ENCODE data around the gene MFSD6L. TPM values are rescaled to one million over a fixed set of nuclear protein-coding genes. Genes with fewer than 3 reads are reported as not detected.

The MFSD6L gene
- total RNA-seq, 4 donors from 2014 or later: 0.17 to 0.33 TPM; not detected in 2

GRCh38 chr17:8843344-8843743 is 44.2 kb upstream of the MFSD6L start:
- no peaks in the 10 kb centered on the region for H3K9me3 ChIP-seq
- H3K27ac ChIP-seq (replicated peaks in 1 of 4): no peak overlapping the region
- H3K4me1 ChIP-seq: peaks cover 0 to 7% (median 0%) of the 10 kb centered on the region in 4 donors
- no peak for TF ChIP-seq CTCF (IDR thresholded peaks at IDR 0.05)
- no peak for TF ChIP-seq EP300 (IDR thresholded peaks at IDR 0.05)
- 42% methylated on average over 2 of the region's 2 CpGs for WGBS
- no peak for DNase-seq (ENCODE audit: extremely low spot score)
- no peaks in the 10 kb centered on the region for H3K27me3 ChIP-seq
- intact Hi-C loops (cut with DNase I): no loop called here
- no peaks in the 10 kb centered on the region for H3K36me3 ChIP-seq
- no peak overlapping the region for H3K4me3 ChIP-seq

- no peak overlapping the region for H3K27ac ChIP-seq (replicated peaks in 1 of 4)
- TF ChIP-seq POLR2AphosphoS5 (IDR thresholded peaks at IDR 0.05): no peak
- no peak for TF ChIP-seq EP300 (IDR thresholded peaks at IDR 0.05)
- H3K4me1 ChIP-seq: no peaks in the 10 kb centered on the region
- intact Hi-C loops (cut with DNase I): no loop called here
- no peaks in the 10 kb centered on the region for H3K36me3 ChIP-seq
- WGBS: 66% methylated on average over 4 of the region's 4 CpGs
- H3K27me3 ChIP-seq: peaks cover 0 to 15% (median 0%) of the 10 kb centered on the region in 4 donors
- no peaks in the 10 kb centered on the region for H3K9me3 ChIP-seq
- no peak for DNase-seq (ENCODE audit: extremely low spot score)
- H3K4me3 ChIP-seq: no peak overlapping the region
These were observed 42.7 kb upstream of the MFSD6L start for GRCh38 chr17:8841844-8842243.

- TF ChIP-seq POLR2A (IDR thresholded peaks at IDR 0.05; ENCODE audit: low read depth): no peak
- no peak for TF ChIP-seq CTCF (IDR thresholded peaks at IDR 0.05)
- TF ChIP-seq POLR2AphosphoS5 (IDR thresholded peaks at IDR 0.05): no peak
- DNase-seq (ENCODE audit: extremely low spot score): peak; percentile 34
- Histone ChIP-seq H3K27me3 (peaks cover 0 to 38% (median 0%) of the 10 kb centered on the region in 4 donors), H3K36me3 (peaks cover 0 to 3% (median 0%) of the 10 kb centered on the region in 4 donors), H3K4me1 (no peaks in the 10 kb centered on the region), H3K9me3 (no peaks in the 10 kb centered on the region), H3K4me3 (no peak overlapping the region), H3K27ac (replicated peaks in 1 of 4) (no peak overlapping the region)
- 68% methylated on average over 11 of the region's 11 CpGs for WGBS
- intact Hi-C loops (cut with DNase I): no loop called here
These were observed 40.3 kb upstream of the MFSD6L start for GRCh38 chr17:8839410-8839935.

GRCh38 chr17:8838551-8839095 is 39.5 kb upstream of the MFSD6L start:
- TF ChIP-seq POLR2A (IDR thresholded peaks at IDR 0.05; ENCODE audit: low read depth): no peak
- TF ChIP-seq CTCF (IDR thresholded peaks at IDR 0.05): no peak
- no peak for TF ChIP-seq EP300 (IDR thresholded peaks at IDR 0.05)
- TF ChIP-seq POLR2AphosphoS5 (IDR thresholded peaks at IDR 0.05): no peak
- Histone ChIP-seq H3K27me3 (peaks cover 0 to 45% (median 0%) of the 10 kb centered on the region in 4 donors), H3K4me3 (no peak overlapping the region), H3K9me3 (no peaks in the 10 kb centered on the region), H3K4me1 (no peaks in the 10 kb centered on the region), H3K36me3 (peaks cover 0 to 3% (median 0%) of the 10 kb centered on the region in 4 donors), H3K27ac (replicated peaks in 1 of 4) (no peak overlapping the region)
- intact Hi-C loops (cut with DNase I): no loop called here
- WGBS: 95% methylated on average over 8 of the region's 12 CpGs
- DNase-seq (ENCODE audit: extremely low spot score): peak; percentile 24

- Histone ChIP-seq H3K36me3 (peaks cover 0 to 3% (median 0%) of the 10 kb centered on the region in 4 donors), H3K9me3 (no peaks in the 10 kb centered on the region), H3K27ac (replicated peaks in 1 of 4) (no peak overlapping the region), H3K4me3 (no peak overlapping the region), H3K4me1 (no peaks in the 10 kb centered on the region), H3K27me3 (peaks cover 0 to 55% (median 3%) of the 10 kb centered on the region in 4 donors)
- DNase-seq (ENCODE audit: extremely low spot score): peak; percentile 64
- TF ChIP-seq CTCF (IDR thresholded peaks at IDR 0.05) (no peak), POLR2A (IDR thresholded peaks at IDR 0.05; ENCODE audit: low read depth) (no peak), EP300 (IDR thresholded peaks at IDR 0.05) (no peak), POLR2AphosphoS5 (IDR thresholded peaks at IDR 0.05) (no peak)
- 56% methylated on average over 8 of the region's 8 CpGs for WGBS
- intact Hi-C loops (cut with DNase I): no loop called here
These were observed 38.5 kb upstream of the MFSD6L start for GRCh38 chr17:8837563-8838075.

Data from esophagus muscularis mucosa (tissue), 4 donors.